ENCODE data around the gene TP53I11. TPM values are rescaled to one million over a fixed set of nuclear protein-coding genes. Genes with fewer than 3 reads are reported as not detected.

TP53I11 gene
- total and polyA plus RNA-seq, 2 of the 13 experiments (the other 11 are each of a cell fraction or from before 2014, with no cell fraction given), result not detected

GRCh38 chr11:44910591-44910990 is 40.1 kb downstream of the TP53I11 start:
- Histone ChIP-seq H3K4me3 (replicated peaks in 1 of 3; ENCODE audit: insufficient read depth in 1 of 3, low read depth in 2 of 3, low read length in 3 of 3) (no peak overlapping the region), H3K9me3 (ENCODE audit: low read length) (no peaks in the 10 kb centered on the region), H4K20me1 (ENCODE audit: insufficient read depth, low read length) (no peaks in the 10 kb centered on the region), H3K4me1 (ENCODE audit: insufficient read depth, low read length) (no peaks in the 10 kb centered on the region), H3K27me3 (ENCODE audit: control insufficient read depth in 1 of 2, insufficient read depth in 2 of 2, low read length in 2 of 2) (peaks cover 0 to 29% of the 10 kb centered on the region in 2 experiments; a peak in 2 of 5 replicates), H3K9ac (ENCODE audit: insufficient read depth, low read depth, low read length) (no peak overlapping the region), H3K27ac (ENCODE audit: extremely low read length, insufficient read depth, low read length) (no peak overlapping the region), H3K36me3 (replicated peaks in 1 of 2; ENCODE audit: control insufficient read depth in 1 of 2, insufficient read depth in 2 of 2, low read length in 2 of 2) (no peaks in the 10 kb centered on the region), H2AFZ (ENCODE audit: low read length) (no peak overlapping the region), H3K79me2 (ENCODE audit: insufficient read depth, low read length) (no peaks in the 10 kb centered on the region), H3K4me2 (ENCODE audit: low read depth, low read length) (no peak overlapping the region)
- ChIA-PET POLR2A (no interaction called here), CTCF (ENCODE audit: low intra/inter-chr PET ratio, low total read pairs) (interaction anchor here (1.2 to 2.9 kb wide), 3 partner anchors 183 to 294 kb away, joined by 3 to 23 read pairs (median 4); no protein-coding TSS in a partner anchor)
- intact Hi-C loops (cut with micrococcal nuclease; ENCODE audit: unreplicated experiment), result loop anchor here (5.0 kb wide), 1 partner anchor 183 kb away; the partner anchor contains the start of gene TSPAN18
- WGBS (ENCODE audit: low lambda C conversion rate), result 67% methylated on average over 6 of the region's 9 CpGs
- DNase-seq (ENCODE audit: low spot score), result no peak
- no peak for ATAC-seq
- in situ Hi-C loops (cut with HindIII; ENCODE audit: extremely low pct_ligation_motif_present, low pct_unique_long_range_greater_than_20kb), result loop anchor here (5.0 kb wide), 1 partner anchor 288 kb away; no protein-coding TSS in a partner anchor
- BruUV-seq (replicated peaks), result no TSS peak
- no peak for FAIRE-seq
- TF ChIP-seq DNMT1 (CRISPR knock-in tag; IDR thresholded peaks at IDR 0.05) (no peak), ZNF577 (CRISPR knock-in tag; IDR thresholded peaks at IDR 0.05; ENCODE audit: borderline replicate concordance, low read depth) (no peak), ZNF335 (CRISPR knock-in tag; IDR thresholded peaks at IDR 0.05) (no peak), SIN3B (IDR thresholded peaks at IDR 0.05; ENCODE audit: low read length) (no peak), AHDC1 (CRISPR knock-in tag; IDR thresholded peaks at IDR 0.05; ENCODE audit: borderline replicate concordance) (no peak), YEATS4 (CRISPR knock-in tag; IDR thresholded peaks at IDR 0.05; ENCODE audit: borderline replicate concordance) (no peak), MAFG (CRISPR knock-in tag; IDR thresholded peaks at IDR 0.05) (no peak), NRL (CRISPR knock-in tag; IDR thresholded peaks at IDR 0.05; ENCODE audit: borderline replicate concordance) (no peak), ZNF318 (CRISPR knock-in tag; IDR thresholded peaks at IDR 0.05) (no peak), TOPORS (CRISPR knock-in tag; IDR thresholded peaks at IDR 0.05) (no peak), MAX (IDR thresholded peaks at IDR 0.05) (no peak)

All from HepG2 (cell line).